ENCODE results near the gene FKBP1A.

Gene FKBP1A

GRCh38 chr20:1392693-1393506 lies at the start of gene FKBP1A:
Gene FKBP1A (minus strand): TSS chr20:1393054. CDS start chr20:1392998, 56 bp downstream.
- TF ChIP-seq JUND (IDR thresholded peaks at IDR 0.05; ENCODE audit: low read depth): no peak
- in situ Hi-C loops (cut with HindIII; ENCODE audit: low pct_unique_long_range_greater_than_20kb, low sequenced_read_pairs): no loop called here
- DNase-seq (ENCODE audit: low read depth in 1 of 2, low spot score in 1 of 2): peak; percentile 64 to 95

DNA sequence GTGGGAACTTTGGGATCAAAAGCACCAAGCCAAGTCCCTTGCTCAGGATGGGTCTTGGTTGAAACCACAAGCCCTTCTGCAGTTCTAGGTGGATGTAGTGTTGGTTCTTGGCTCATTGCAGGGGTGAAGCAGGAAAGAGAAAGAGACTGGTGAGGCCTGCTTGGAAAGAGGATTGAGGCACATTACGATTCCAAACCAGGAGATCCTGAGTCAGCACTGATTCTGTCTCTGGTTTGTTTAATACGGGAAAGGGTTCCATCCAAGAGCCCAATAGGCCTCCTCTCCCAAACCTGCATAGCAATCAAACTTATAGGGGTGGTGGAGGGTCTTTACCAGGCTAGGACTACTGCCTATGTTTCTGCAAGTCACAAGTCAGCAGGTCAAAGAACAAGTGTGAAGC lies 49.5 kb upstream of the FKBP1A start:
- TF ChIP-seq JUND (IDR thresholded peaks at IDR 0.05; ENCODE audit: low read depth): no peak
- in situ Hi-C loops (cut with HindIII; ENCODE audit: low pct_unique_long_range_greater_than_20kb, low sequenced_read_pairs): no loop called here
- no peak for DNase-seq (ENCODE audit: low read depth in 1 of 2, low spot score in 1 of 2)

DNA sequence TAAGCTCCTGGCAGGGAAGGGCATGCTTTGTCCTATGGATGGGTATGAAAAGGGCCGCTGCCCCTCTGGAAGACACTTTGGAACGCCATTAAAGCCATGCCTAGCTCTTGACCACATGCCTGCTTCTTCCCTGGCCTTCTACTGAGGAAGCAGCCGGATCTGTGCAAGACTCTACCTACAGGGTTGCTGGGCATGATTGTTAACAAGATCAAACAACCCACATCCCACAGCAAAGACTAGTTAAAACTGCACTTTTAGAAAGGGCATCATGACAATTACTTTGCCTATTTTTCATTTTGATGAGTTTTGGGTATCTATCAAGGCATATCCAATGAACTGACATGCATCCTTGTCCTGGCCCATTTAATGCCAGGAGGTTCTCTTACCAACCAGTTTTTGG lies 48.3 kb upstream of the FKBP1A start:
- no peak for DNase-seq (ENCODE audit: low read depth in 1 of 2, low spot score in 1 of 2)
- TF ChIP-seq JUND (IDR thresholded peaks at IDR 0.05; ENCODE audit: low read depth): no peak
- in situ Hi-C loops (cut with HindIII; ENCODE audit: low pct_unique_long_range_greater_than_20kb, low sequenced_read_pairs): no loop called here

GRCh38 chr20:1440024-1440423 lies 47.2 kb upstream of the FKBP1A start:
- in situ Hi-C loops (cut with HindIII; ENCODE audit: low pct_unique_long_range_greater_than_20kb, low sequenced_read_pairs): no loop called here
- DNase-seq (ENCODE audit: low read depth in 1 of 2, low spot score in 1 of 2): peak in 1 of 2 experiments; percentile 39
- TF ChIP-seq JUND (IDR thresholded peaks at IDR 0.05; ENCODE audit: low read depth): no peak

DNA sequence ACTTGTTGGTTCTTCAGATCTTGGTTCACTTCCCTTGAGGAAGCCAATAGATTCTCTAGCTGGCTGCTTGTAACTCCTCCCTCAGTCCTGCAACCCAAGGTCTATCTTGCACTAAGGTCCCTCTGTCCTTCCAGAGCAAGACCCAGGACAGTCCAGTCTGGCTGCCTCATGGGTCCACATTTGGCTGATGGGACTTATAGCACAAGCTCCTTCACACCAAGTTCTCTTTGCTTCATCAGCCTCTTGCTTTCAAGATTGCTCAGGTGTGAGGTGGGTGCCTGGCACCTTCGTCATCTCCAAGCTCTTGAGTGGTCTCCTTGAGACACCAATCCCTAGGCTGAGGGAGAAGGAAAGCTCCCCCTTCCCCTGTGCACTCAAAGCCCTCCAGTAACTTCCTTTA lies 45.5 kb upstream of the FKBP1A start:
- in situ Hi-C loops (cut with HindIII; ENCODE audit: low pct_unique_long_range_greater_than_20kb, low sequenced_read_pairs): no loop called here
- TF ChIP-seq JUND (IDR thresholded peaks at IDR 0.05; ENCODE audit: low read depth): no peak
- no peak for DNase-seq (ENCODE audit: low read depth in 1 of 2, low spot score in 1 of 2)

GRCh38 chr20:1437235-1437904 lies 44.5 kb upstream of the FKBP1A start:
- TF ChIP-seq JUND (IDR thresholded peaks at IDR 0.05; ENCODE audit: low read depth): no peak
- peak; percentile 48 to 84 for DNase-seq (ENCODE audit: low read depth in 1 of 2, low spot score in 1 of 2)
- in situ Hi-C loops (cut with HindIII; ENCODE audit: low pct_unique_long_range_greater_than_20kb, low sequenced_read_pairs): no loop called here

- DNase-seq (ENCODE audit: low read depth in 1 of 2, low spot score in 1 of 2): no peak
- in situ Hi-C loops (cut with HindIII; ENCODE audit: low pct_unique_long_range_greater_than_20kb, low sequenced_read_pairs): no loop called here
- TF ChIP-seq JUND (IDR thresholded peaks at IDR 0.05; ENCODE audit: low read depth): no peak
Measured at GRCh38 chr20:1436263-1436662, 43.4 kb upstream of the FKBP1A start.

DNA sequence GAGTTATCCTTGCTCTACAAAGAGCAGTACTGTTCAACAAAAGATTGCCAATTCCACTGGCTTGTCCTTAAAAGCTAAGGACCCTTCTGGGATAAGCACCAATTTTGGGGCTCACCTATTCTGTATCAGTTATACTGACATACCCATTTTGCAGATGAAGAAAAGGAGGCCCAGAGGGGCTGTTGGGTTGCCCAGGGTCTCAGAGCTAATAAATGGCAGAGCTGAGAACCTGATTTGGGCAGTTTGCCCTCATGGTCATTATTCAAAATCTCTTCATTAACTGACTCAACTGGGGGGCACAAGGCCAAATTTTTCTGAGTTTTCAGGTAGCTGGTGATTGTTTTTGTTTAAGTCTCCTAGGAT lies 42.5 kb upstream of the FKBP1A start:
- no peak for TF ChIP-seq JUND (IDR thresholded peaks at IDR 0.05; ENCODE audit: low read depth)
- no peak for DNase-seq (ENCODE audit: low read depth in 1 of 2, low spot score in 1 of 2)
- in situ Hi-C loops (cut with HindIII; ENCODE audit: low pct_unique_long_range_greater_than_20kb, low sequenced_read_pairs): no loop called here

DNA sequence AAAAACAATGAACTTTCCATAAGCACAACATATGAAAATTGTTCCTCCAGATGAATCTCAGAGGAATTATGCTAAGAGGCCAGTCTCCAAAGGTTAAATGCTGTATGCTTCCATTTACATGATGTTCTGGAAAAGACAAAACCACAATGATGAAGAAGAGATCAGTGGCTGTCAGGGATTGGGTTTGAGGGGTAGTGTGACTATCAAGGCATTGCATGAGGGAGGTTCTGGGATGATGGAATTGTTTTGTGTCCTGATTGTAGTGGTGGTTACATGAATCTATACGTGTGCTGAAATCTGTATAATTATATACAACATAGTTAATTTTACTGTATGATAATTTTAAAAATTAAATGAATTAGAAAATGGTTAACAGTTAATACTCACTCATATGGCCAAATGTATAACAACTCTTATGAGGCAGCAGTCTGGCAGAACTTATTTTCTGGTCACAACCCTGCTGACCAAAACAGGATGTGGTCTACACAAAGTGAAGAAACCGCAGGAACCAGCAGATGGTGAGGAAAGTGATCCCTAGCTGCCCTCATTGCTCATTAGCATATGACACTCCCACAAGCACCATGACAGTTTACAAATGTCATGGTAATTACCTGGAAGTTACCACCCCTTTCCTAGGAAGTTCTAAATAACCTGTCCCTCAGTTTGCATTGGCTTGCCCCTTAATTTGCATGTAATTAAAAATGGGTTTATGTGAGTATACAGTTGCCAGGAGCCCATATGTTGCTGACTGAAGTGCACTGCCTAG lies 41.9 kb upstream of the FKBP1A start:
- TF ChIP-seq JUND (IDR thresholded peaks at IDR 0.05; ENCODE audit: low read depth): no peak
- peak in 1 of 2 experiments; percentile 64 for DNase-seq (ENCODE audit: low read depth in 1 of 2, low spot score in 1 of 2)
- in situ Hi-C loops (cut with HindIII; ENCODE audit: low pct_unique_long_range_greater_than_20kb, low sequenced_read_pairs): no loop called here

DNA sequence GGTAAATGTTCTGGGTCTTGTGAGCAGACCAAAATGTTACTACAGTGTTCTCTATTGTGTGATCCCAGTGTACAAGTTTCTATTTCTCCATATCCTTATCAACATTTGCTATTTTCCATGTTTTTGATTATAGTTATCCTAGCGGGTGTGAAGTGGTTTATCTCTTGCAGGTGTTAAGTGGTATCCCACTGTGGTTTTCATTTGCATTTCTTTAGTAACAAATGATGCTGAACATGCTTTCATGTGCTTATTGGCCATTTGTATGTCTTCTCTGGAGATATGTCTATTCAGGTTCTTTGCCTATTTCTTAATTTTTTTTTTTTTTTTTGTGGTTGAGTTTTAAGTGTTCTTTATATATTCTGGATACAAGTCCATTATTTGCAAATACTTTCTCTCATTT lies 38.3 kb upstream of the FKBP1A start:
- in situ Hi-C loops (cut with HindIII; ENCODE audit: low pct_unique_long_range_greater_than_20kb, low sequenced_read_pairs): no loop called here
- no peak for TF ChIP-seq JUND (IDR thresholded peaks at IDR 0.05; ENCODE audit: low read depth)
- DNase-seq (ENCODE audit: low read depth in 1 of 2, low spot score in 1 of 2): no peak

- TF ChIP-seq JUND (IDR thresholded peaks at IDR 0.05; ENCODE audit: low read depth): no peak
- in situ Hi-C loops (cut with HindIII; ENCODE audit: low pct_unique_long_range_greater_than_20kb, low sequenced_read_pairs): no loop called here
- DNase-seq (ENCODE audit: low read depth in 1 of 2, low spot score in 1 of 2): no peak
Measured at GRCh38 chr20:1430004-1430451, 37.2 kb upstream of the FKBP1A start.

DNA sequence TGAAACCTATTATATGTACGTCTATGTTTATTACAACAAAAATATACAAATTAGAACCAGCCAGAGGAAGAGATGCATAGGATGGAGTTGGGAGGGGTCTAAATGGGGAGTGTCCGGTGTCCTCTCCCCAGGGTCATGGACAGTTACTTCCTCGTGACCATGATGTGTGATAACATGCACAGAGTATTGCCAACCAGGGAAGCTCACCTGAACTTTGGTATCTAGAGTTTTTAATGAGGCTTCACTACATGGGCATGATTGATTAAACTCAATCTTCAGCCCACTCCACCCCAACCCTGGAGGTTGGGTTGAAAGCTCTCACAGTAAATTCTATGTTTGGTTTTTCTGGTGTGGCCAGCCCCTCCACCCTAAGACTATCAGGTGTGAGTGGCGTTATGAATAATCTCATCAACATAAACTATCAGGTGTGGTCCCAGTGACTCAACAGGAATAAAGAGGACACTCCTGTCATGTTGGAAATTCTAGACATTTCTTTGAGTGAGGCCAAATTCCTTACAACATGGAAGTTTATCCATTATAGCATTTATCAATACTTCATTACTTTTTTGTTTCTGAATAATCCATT lies 36.4 kb upstream of the FKBP1A start:
- in situ Hi-C loops (cut with HindIII; ENCODE audit: low pct_unique_long_range_greater_than_20kb, low sequenced_read_pairs): no loop called here
- no peak for DNase-seq (ENCODE audit: low read depth in 1 of 2, low spot score in 1 of 2)
- no peak for TF ChIP-seq JUND (IDR thresholded peaks at IDR 0.05; ENCODE audit: low read depth)
